ENCODE results near the gene TLR4. TPM values are rescaled to one million over a fixed set of nuclear protein-coding genes. Genes with fewer than 3 reads are reported as not detected.

TLR4 gene
- total RNA-seq, 4 donors from 2014 or later: 18.6 to 29.5 (median 26.8) TPM

DNA sequence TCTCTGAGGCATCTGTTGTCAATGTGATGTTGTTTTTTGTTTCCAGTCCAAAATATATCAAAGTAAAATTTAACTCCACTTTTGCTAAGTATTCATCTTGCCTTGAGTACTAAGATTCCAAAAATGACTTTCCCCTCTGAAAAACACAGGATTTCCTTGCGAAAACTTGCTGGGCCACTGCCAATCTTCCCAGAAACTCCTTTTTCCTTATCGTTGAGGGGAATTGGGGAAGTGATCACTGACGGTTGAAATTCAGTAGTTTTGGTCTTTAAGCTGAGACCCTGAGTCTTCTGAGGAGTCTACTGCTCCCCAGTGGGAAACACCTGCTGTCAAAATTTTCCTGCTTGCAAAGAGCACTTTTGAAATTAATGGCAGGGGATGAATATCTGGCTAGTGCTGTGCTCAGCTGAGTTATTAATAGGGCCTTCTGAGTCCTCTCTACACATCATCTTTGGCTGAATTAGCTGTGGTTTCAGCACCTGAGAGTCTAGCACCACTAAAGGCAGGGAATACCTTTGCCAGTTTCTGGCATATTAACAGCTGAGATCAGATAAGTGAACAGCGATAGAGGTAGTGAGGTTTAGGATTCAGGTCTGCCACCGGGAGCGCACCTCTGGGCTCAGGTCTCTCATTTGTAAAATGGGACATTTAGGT is 18.0 kb downstream of the TLR4 start:
- Histone ChIP-seq H3K9me3 (no peaks in the 10 kb centered on the region), H3K4me3 (no peak overlapping the region), H3K36me3 (no peaks in the 10 kb centered on the region), H3K27ac (peak overlapping the region in 1 of 2 donors; percentile 17), H3K4me1 (no peaks in the 10 kb centered on the region), H3K27me3 (no peaks in the 10 kb centered on the region)
- intact Hi-C loops (cut with DNase I; ENCODE audit: low total_unique reads): no loop called here
- TF ChIP-seq, protein P1, sequence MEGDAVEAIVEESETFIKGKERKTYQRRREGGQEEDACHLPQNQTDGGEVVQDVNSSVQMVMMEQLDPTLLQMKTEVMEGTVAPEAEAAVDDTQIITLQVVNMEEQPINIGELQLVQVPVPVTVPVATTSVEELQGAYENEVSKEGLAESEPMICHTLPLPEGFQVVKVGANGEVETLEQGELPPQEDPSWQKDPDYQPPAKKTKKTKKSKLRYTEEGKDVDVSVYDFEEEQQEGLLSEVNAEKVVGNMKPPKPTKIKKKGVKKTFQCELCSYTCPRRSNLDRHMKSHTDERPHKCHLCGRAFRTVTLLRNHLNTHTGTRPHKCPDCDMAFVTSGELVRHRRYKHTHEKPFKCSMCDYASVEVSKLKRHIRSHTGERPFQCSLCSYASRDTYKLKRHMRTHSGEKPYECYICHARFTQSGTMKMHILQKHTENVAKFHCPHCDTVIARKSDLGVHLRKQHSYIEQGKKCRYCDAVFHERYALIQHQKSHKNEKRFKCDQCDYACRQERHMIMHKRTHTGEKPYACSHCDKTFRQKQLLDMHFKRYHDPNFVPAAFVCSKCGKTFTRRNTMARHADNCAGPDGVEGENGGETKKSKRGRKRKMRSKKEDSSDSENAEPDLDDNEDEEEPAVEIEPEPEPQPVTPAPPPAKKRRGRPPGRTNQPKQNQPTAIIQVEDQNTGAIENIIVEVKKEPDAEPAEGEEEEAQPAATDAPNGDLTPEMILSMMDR (IDR thresholded peaks at IDR 0.05): no peak
- TF ChIP-seq POLR2A (IDR thresholded peaks at IDR 0.05): no peak
- DNase-seq: no peak

DNA sequence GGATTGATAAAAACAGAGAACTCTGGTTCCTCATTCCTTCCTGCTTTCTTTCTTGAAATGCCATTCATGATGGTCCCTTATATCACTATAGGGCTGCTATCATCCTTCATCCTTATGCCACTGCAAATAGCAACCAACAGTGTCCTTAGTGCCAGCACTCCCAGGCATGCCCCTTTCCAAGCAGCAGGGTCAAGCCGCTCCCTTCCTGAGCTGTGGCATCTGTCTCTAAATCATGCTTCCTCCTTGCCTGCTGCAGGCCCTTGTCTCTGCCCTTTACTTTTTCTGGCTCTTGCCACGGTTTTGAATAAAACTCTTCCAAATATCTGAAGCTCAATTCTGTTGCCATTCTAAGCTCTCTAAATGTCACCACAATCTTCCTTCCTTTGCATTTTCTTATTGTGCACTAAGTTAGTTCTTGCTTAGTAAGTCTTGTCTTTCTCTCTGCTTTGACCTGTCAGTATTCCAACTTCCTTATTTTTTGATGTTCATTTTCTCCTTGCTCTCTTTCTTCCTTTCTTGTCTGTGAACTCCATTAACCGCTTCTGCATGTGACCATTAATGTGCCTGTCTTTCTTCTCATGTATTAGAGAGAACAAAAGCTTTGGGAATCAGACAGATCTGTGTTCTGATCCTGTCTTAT is 19.9 kb downstream of the TLR4 start:
- no peaks in the 10 kb centered on the region for H3K27me3 ChIP-seq
- DNase-seq: no peak
- no peaks in the 10 kb centered on the region for H3K4me1 ChIP-seq
- peak overlapping the region in 1 of 2 donors; percentile 34 for H3K27ac ChIP-seq
- H3K4me3 ChIP-seq: no peak overlapping the region
- TF ChIP-seq, protein P1 (IDR thresholded peaks at IDR 0.05): no peak
- no peak for TF ChIP-seq POLR2A (IDR thresholded peaks at IDR 0.05)
- no peaks in the 10 kb centered on the region for H3K9me3 ChIP-seq
- no peaks in the 10 kb centered on the region for H3K36me3 ChIP-seq
- intact Hi-C loops (cut with DNase I; ENCODE audit: low total_unique reads): no loop called here

DNA sequence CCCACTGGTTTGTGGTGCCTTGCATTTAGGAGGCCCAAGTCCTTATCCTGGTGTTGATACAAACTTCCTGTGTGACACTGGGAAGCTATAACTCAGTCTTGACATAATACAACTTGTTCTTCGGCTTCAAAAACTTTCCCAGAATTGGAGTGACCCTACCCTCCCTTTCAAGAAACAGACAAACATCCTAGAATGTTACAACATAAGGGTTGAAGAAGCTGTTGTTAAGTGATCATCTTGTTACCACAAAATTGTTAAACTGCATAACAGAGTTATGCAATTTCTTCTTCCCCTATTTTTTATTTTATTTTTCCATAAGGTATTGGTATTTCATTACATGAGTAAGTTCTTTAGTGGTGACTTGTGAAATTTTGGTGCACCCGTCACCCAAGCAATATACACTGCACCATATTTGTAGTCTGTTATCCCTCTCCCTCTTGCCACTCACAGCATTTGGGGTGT is 21.3 kb downstream of the TLR4 start:
- no peaks in the 10 kb centered on the region for H3K4me1 ChIP-seq
- DNase-seq: no peak
- TF ChIP-seq, protein P1 (IDR thresholded peaks at IDR 0.05): no peak
- TF ChIP-seq POLR2A (IDR thresholded peaks at IDR 0.05): no peak
- no peaks in the 10 kb centered on the region for H3K27me3 ChIP-seq
- H3K4me3 ChIP-seq: no peak overlapping the region
- peak overlapping the region in 1 of 2 donors; percentile 29 for H3K27ac ChIP-seq
- intact Hi-C loops (cut with DNase I; ENCODE audit: low total_unique reads): no loop called here
- no peaks in the 10 kb centered on the region for H3K9me3 ChIP-seq
- H3K36me3 ChIP-seq: no peaks in the 10 kb centered on the region

GRCh38 chr9:117729375-117729774 is 25.2 kb downstream of the TLR4 start:
- TF ChIP-seq POLR2A (IDR thresholded peaks at IDR 0.05): no peak
- TF ChIP-seq, protein P1 (IDR thresholded peaks at IDR 0.05): no peak
- Histone ChIP-seq H3K9me3 (no peaks in the 10 kb centered on the region), H3K27ac (no peak overlapping the region), H3K36me3 (no peaks in the 10 kb centered on the region), H3K4me3 (no peak overlapping the region), H3K4me1 (no peaks in the 10 kb centered on the region), H3K27me3 (no peaks in the 10 kb centered on the region)
- intact Hi-C loops (cut with DNase I; ENCODE audit: low total_unique reads): no loop called here
- no peak for DNase-seq

- no peak overlapping the region for H3K4me3 ChIP-seq
- H3K4me1 ChIP-seq: no peaks in the 10 kb centered on the region
- TF ChIP-seq, protein P1 (IDR thresholded peaks at IDR 0.05): no peak
- TF ChIP-seq POLR2A (IDR thresholded peaks at IDR 0.05): no peak
- no peaks in the 10 kb centered on the region for H3K9me3 ChIP-seq
- intact Hi-C loops (cut with DNase I; ENCODE audit: low total_unique reads): no loop called here
- H3K27me3 ChIP-seq: no peaks in the 10 kb centered on the region
- no peak overlapping the region for H3K27ac ChIP-seq
- no peaks in the 10 kb centered on the region for H3K36me3 ChIP-seq
- DNase-seq: no peak
Measured at GRCh38 chr9:117732494-117732893, 28.3 kb downstream of the TLR4 start.

All from uterus (tissue), 4 donors.